Dendritic cell treated with granulocyte-macrophage colony-stimulating factor and Interleukin-4, amounts not matched to agents 40 ng/mL and 50 ng/mL, for 4 days (primary cell): ENCODE results near the gene IL32.
A peak's percentile ranks its signal among the peaks of the same experiment; 100 is the strongest.

ENCODE experiments used
- H3K27ac Mint-ChIP-seq: one replicate; pipeline ENCODE4 v1.8.0; 2022; ENCODE audit warnings: mild to moderate bottlenecking, mixed read lengths
- H3K27me3 Mint-ChIP-seq: one replicate; pipeline ENCODE4 v1.8.0; 2022; ENCODE audit warnings: mild to moderate bottlenecking, mixed read lengths
- H3K36me3 Mint-ChIP-seq: one replicate; pipeline ENCODE4 v1.8.0; 2022; ENCODE audit warnings: low read depth, mixed read lengths
- H3K4me1 Mint-ChIP-seq: one replicate; pipeline ENCODE4 v1.8.0; 2022; ENCODE audit warnings: low read depth, mixed read lengths
- H3K4me3 Mint-ChIP-seq: one replicate; pipeline ENCODE4 v1.8.0; 2022; ENCODE audit warnings: mild to moderate bottlenecking, moderate library complexity, mixed read lengths
- H3K9me3 Mint-ChIP-seq: one replicate; pipeline ENCODE4 v1.8.0; 2022; ENCODE audit warnings: mixed read lengths
- intact Hi-C: fragments of 100-400 bp; cut with micrococcal nuclease; formaldehyde crosslinking; loops from one replicate; pipeline ENCODE4 v1.15.0; 2022

IL32 gene

GRCh38 chr16:3112058-3112880, 46.8 kb downstream of the IL32 start, which contains the start of gene ZNF205:
Gene ZNF205, plus strand, starts transcription at chr16:3112586. Its CDS starts 845 bp downstream, at chr16:3113431.
- Mint-ChIP-seq H3K4me1 (peaks cover 30% of the 10 kb centered on the region), H3K9me3 (no peaks in the 10 kb centered on the region), H3K27ac (peak within 1 kb of the TSS; percentile 67), H3K4me3 (peak within 1 kb of the TSS; percentile 89), H3K27me3 (peaks cover 24% of the 10 kb centered on the region), H3K36me3 (peaks cover 39% of the 10 kb centered on the region)
- intact Hi-C loops = no loop called here

- Mint-ChIP-seq H3K4me1 (peaks cover 26% of the 10 kb centered on the region), H3K27ac (peak overlapping the region; percentile 67), H3K9me3 (no peaks in the 10 kb centered on the region), H3K4me3 (peak overlapping the region; percentile 89), H3K36me3 (peaks cover 46% of the 10 kb centered on the region), H3K27me3 (peaks cover 23% of the 10 kb centered on the region)
- intact Hi-C loops = no loop called here
Measured at GRCh38 chr16:3112881-3113574, 47.6 kb downstream of the IL32 start.

- H3K27ac Mint-ChIP-seq = peak overlapping the region; percentile 67
- H3K27me3 Mint-ChIP-seq = peaks cover 22% of the 10 kb centered on the region
- H3K9me3 Mint-ChIP-seq = no peaks in the 10 kb centered on the region
- H3K4me3 Mint-ChIP-seq = no peak overlapping the region
- intact Hi-C loops = no loop called here
- H3K36me3 Mint-ChIP-seq = peaks cover 55% of the 10 kb centered on the region
- peaks cover 26% of the 10 kb centered on the region for H3K4me1 Mint-ChIP-seq
Measured at GRCh38 chr16:3113765-3114479, 48.5 kb downstream of the IL32 start.

GRCh38 chr16:3115003-3115402, 49.6 kb downstream of the IL32 start:
- peaks cover 66% of the 10 kb centered on the region for H3K36me3 Mint-ChIP-seq
- H3K27me3 Mint-ChIP-seq = peaks cover 15% of the 10 kb centered on the region
- H3K4me1 Mint-ChIP-seq = peaks cover 26% of the 10 kb centered on the region
- no peak overlapping the region for H3K27ac Mint-ChIP-seq
- H3K9me3 Mint-ChIP-seq = no peaks in the 10 kb centered on the region
- H3K4me3 Mint-ChIP-seq = no peak overlapping the region
- intact Hi-C loops = no loop called here

DNA sequence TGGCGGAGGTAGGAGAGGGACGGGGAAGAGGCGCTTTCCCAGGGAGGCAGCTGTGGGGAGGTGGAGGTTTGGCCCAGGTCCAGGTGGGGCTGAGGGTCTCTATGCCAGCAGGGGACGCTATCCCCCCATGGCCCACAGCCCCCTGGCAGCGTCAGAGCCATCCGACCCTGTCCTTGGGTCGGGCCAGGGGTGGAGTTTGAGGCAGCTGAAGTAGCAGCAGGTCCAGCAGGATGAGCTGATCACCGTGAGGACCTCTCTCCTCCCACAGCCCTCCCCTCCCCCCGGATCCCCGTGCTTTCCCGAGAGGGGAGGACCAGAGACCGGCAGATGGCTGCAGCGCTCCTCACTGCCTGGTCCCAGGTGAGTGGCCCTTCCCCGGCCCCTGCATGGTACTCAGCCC, 50.1 kb downstream of the IL32 start:
- H3K4me1 Mint-ChIP-seq = peaks cover 26% of the 10 kb centered on the region
- no peaks in the 10 kb centered on the region for H3K9me3 Mint-ChIP-seq
- no peak overlapping the region for H3K4me3 Mint-ChIP-seq
- no peak overlapping the region for H3K27ac Mint-ChIP-seq
- H3K27me3 Mint-ChIP-seq = peaks cover 11% of the 10 kb centered on the region
- H3K36me3 Mint-ChIP-seq = peaks cover 72% of the 10 kb centered on the region
- intact Hi-C loops = no loop called here

DNA sequence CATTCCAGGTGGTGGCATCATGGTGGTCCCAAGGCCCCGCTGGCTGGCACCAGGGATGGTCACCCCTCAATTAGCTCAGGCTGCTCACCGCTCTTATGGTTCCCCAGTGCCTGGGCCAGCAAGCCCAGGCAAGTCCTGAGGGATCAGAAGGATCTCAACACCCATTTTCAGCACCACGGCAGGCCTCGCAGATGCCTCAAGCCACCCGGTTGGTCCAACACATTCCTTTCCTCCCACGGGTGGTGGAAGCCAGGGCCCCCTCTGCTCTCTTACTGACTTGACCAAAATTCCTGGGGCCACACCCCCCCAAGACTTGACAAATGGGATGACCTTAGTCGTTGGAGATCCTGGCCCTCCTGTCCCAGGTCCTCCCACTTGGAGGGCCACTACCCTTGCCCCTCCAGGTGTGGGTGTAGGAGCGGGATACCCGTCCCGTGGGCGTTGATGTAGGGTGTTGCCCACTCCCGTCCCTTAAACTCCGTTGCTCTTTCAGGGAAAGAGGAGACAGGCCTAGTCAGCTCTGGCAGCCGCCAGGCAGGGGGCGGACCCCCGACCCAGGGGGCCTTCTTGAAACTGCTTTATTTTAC, 52.9 kb downstream of the IL32 start:
- no peaks in the 10 kb centered on the region for H3K9me3 Mint-ChIP-seq
- peaks cover 5% of the 10 kb centered on the region for H3K27me3 Mint-ChIP-seq
- H3K4me3 Mint-ChIP-seq = no peak overlapping the region
- intact Hi-C loops = no loop called here
- H3K4me1 Mint-ChIP-seq = peaks cover 19% of the 10 kb centered on the region
- H3K27ac Mint-ChIP-seq = no peak overlapping the region
- H3K36me3 Mint-ChIP-seq = peaks cover 73% of the 10 kb centered on the region

GRCh38 chr16:3118846-3119245, 53.4 kb downstream of the IL32 start:
- no peak overlapping the region for H3K4me3 Mint-ChIP-seq
- intact Hi-C loops = no loop called here
- peaks cover 73% of the 10 kb centered on the region for H3K36me3 Mint-ChIP-seq
- peaks cover 19% of the 10 kb centered on the region for H3K4me1 Mint-ChIP-seq
- H3K27me3 Mint-ChIP-seq = peaks cover 6% of the 10 kb centered on the region
- no peak overlapping the region for H3K27ac Mint-ChIP-seq
- no peaks in the 10 kb centered on the region for H3K9me3 Mint-ChIP-seq
